Astrocyte of the spinal cord (primary cell): ENCODE data around the gene NUDT17.

Experiments used
- DNase-seq: peaks from one replicate; pipeline ENCODE4 v3.0.0; 2011; ENCODE audit warnings: low read depth, low spot score
- H3K4me3 ChIP-seq: 2 replicates; pipeline ENCODE4 v1.5.1; 2011; ENCODE audit warnings: low read depth, mild to moderate bottlenecking, low read length, moderate library complexity
- CTCF ChIP-seq: IDR thresholded peaks from 2 replicates; pipeline ENCODE4 v1.5.1; 2012; ENCODE audit warnings: low read depth, mild to moderate bottlenecking, low read length, inconsistent platforms
- in situ Hi-C: cut with HindIII; loops from 2 replicates; pipeline ENCODE4 v1.10.0; 2017; ENCODE audit warnings: low sequenced_read_pairs

Gene NUDT17

GRCh38 chr1:145849356-145850160 lies 4.1 kb downstream of the NUDT17 start:
- DNase-seq, result peak; percentile 52
- in situ Hi-C loops, result no loop called here
- H3K4me3 ChIP-seq, result no peak overlapping the region
- peak; percentile 61 for TF ChIP-seq CTCF

GRCh38 chr1:145855426-145855948 lies 10.1 kb downstream of the NUDT17 start:
- TF ChIP-seq CTCF, result no peak
- no peak overlapping the region for H3K4me3 ChIP-seq
- DNase-seq, result no peak
- in situ Hi-C loops, result no loop called here

- no peak overlapping the region for H3K4me3 ChIP-seq
- no peak for TF ChIP-seq CTCF
- in situ Hi-C loops, result no loop called here
- no peak for DNase-seq
Observed at GRCh38 chr1:145857170-145857569, 11.7 kb downstream of the NUDT17 start.

- peak overlapping the region; percentile 85 for H3K4me3 ChIP-seq
- TF ChIP-seq CTCF, result no peak
- peak; percentile 22 for DNase-seq
- in situ Hi-C loops, result no loop called here
Observed at GRCh38 chr1:145858238-145858900, 12.9 kb downstream of the NUDT17 start.

GRCh38 chr1:145858901-145859490 lies 13.6 kb downstream of the NUDT17 start, which contains the start of gene PIAS3:
Gene PIAS3 (minus strand): TSS chr1:145859081. CDS start chr1:145858990, 91 bp downstream.
- in situ Hi-C loops, result no loop called here
- DNase-seq, result peak; percentile 97

More at GRCh38 chr1:145858901-145859490, 13.6 kb downstream of the NUDT17 start, which contains the start of gene PIAS3:
- H3K4me3 ChIP-seq, result peak within 1 kb of the TSS; percentile 85
- TF ChIP-seq CTCF, result no peak
